HG03103 (cell line): Measurements from ENCODE around the gene KLHL10.
A peak's percentile ranks its signal among the peaks of the same experiment; 100 is the strongest.

Experiments
- ATAC-seq: cut with Tn5 transposase; IDR thresholded peaks from one replicate; pipeline ENCODE4 v1.9.1; 2021; ENCODE audit warnings: low read depth; ENCODE audit not compliant: unreplicated experiment

Gene KLHL10

DNA sequence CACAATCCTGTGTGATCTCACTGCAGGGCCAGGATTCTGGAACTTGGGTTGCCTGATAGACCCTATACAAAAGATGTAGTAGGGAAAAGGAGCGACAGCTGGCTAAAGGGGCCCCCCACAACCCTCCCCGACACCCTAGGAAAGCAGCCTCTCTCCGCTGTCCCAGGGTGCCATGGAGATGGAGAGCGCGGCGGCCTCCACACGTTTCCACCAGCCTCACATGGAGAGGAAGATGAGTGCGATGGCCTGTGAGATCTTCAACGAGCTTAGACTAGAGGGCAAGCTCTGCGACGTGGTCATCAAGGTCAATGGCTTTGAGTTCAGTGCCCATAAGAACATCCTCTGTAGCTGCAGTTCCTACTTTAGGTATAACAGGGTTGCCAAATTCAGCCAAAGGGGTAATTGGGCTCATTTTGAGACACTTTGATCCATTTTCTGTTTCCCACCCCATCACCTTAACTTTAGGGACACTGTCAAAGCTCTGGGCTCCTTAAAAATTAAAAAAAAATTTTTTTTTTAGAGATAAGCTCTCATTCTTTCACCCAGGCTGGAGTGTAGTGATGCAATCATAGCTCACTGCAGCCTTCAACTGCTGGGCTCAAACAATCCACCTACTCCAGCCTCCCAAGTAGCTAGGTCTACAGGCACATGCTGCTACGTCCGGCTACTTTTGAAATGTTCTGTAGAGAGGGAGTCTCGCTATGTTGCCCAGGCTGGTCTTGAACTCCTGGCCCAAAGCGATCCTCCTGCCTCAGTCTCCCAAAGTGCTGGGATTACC lies at the start of gene KLHL10:
Gene KLHL10, plus strand, starts transcription at position 65 of the 778 bp plus-strand sequence. Its CDS starts 108 bp downstream, at position 173.
- ATAC-seq = no peak

DNA sequence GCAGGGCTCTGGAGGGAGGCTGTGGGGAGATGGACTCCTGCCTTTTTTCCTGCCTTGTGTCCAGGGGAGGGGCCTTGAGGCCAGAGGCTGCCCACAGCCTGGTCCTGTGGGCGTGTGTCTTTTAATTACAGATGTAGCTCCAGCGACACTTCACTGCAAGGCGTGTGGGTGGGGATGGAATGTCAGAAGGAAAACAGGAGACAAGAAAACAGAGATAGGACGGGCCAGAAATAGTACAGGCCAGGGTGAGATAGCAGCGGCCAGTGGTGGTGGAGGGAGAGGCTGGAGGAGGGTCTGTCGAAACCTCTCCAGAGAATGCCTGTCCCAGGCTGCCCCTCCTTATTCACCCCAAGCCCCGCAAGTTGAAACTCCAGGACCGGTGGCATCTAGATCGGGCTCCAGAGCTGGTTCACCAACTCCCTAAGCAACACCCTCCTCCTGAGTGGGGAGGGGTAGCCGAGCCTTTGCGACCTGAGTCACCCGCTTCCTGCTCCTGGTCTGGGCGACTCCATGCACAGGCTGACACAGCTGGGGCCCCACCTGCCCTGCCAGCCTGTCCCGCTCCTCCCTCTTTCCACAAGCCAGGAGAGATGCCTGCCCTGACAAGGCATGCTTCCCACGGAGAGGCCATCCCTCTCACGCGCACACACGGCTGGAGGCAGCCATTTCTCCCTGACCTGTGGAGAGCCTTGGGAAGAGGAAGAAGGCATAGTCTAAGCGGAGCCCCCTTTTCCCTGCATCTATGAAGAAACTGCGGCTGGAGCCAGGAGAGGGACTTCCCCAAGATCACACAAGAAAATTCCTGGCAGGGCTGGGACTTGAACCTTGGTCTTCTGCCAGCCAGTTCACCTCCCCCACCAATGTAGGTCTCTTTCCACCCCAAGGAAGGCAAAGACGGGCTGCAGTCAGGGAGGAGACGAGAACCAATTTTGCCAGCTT lies 44.5 kb upstream of the KLHL10 start:
- no peak for ATAC-seq

DNA sequence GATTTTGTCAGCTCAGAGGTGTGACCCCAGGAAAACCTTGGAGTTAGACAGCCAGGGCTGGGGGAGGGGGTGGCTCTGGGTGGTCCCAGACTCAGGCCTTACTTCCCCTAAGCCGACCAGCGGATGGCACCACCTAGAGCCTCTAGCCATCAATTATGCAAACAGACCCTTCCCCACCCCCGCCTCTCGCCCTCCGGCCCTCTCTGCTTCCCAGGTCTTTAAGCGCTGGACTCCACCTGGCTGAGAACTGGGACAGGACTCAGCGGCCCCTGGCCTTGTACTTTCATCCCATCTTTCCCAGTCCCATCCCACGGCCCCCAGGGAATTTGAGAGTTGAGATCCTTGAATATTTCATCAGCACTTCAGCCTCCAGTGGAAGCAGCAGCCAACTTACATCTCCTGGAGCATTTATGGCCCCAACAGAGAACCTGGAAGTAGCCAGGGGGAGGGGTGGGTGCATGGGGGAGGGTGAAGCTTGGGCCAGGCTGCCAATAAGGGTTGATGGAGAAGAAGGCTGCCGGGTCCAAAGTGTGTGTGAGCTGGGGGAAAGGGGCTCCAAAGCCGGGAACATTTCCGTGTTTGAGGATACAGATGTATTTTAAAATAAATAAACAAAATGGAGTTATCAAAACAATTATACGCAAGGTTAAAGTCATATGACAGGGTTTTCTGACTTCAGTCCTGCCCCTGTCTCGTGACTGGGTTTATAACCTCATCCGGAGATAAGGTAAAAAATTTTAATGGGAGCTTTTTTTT lies 43.7 kb upstream of the KLHL10 start:
- no peak for ATAC-seq

DNA sequence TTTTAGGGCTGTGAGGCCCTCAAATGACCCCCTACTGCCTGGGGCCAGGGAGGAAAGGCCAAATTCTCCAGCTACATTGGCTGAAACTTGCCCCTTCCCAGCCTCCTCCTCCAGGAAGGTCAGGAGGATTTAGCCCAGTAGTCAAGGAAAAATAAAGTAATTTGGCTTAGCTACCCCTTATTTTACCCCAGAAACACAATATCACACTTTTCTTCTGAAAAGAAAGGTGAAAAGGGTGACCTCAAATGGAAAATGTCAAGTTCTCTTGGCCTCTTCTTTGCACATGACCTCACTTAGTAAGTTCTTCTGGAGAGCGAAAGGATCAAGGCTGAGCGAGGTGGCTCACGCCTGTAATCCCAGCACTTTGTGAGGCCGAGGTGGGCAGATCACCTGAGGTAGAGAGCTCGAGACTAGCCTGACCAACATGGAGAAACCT lies 43.1 kb upstream of the KLHL10 start:
- ATAC-seq = no peak

DNA sequence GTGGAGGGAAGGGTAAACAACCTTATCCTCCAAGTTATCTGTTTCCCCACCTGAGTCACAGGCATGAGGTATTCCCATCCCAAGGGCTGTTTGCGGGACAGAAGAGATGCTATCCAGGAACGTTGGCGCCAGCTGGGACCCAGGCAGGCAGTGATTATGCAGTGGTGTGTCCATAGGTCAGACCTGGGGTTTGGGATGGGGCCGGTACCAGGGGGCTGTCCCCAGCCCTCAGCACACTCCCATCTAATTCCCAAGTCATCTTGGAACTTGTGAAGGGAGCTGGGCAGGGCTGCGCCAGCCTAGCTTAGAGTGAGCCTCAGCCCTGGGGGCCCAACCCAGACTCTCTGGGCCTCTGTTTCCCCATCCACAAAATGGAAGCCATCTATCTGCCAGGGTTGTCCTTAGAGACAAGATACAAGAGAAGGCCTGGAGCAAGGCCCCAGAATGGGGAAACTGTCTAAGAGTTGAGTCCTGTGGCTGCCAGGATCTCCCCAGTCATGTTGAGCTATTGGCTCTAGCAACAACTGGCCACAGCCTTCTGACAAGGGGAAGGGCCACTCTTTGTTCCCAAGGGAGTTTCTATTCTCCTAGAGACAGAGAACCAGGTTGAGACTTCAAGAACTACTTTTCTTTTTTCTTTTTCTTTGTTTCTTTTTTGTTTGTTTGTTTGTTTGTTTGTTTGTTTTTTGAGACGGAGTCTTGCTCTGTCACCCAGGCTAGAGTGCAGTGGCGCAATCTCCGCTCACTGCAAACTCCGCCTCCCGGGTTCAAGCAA lies 41.3 kb upstream of the KLHL10 start:
- ATAC-seq = no peak

DNA sequence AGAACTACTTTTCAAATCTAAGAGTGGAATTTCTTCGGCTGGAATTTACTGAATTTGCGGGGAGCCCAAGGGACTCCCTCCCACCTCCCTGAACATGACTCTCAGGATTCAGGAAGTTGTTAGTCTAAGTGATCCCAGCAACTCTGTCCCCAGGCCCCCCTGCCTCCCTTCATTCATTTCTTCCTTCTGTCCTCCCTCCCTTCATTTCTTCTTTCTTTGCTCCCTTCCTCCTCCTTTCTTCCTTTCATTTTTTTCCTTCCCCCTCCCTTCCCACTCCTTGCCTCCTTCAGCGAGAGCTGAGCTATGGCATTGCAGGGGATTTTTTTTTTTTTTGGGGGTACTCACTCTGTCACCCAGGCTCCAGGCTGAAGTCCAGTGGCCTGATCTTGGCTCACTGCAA lies 40.2 kb upstream of the KLHL10 start:
- no peak for ATAC-seq

DNA sequence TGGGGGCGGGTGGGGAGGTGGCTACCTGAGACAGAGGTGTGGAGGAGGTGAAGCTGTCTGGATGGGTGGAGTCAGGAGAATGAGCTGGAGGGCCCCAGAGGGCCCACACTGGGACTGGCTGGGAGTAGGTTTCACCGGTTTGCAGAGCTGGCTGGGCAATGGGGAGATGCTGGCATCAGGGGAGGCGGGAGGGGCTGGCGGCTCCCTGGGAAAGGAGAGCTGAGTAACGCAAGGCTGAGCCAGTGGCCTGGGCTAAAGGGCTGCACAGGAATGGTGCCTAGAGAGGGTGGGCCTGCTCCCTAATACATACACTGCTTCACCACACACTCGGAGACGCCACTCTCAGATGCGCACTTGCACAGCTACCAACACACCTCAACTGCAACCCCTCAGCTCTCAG lies 38.3 kb upstream of the KLHL10 start:
- ATAC-seq = no peak

DNA sequence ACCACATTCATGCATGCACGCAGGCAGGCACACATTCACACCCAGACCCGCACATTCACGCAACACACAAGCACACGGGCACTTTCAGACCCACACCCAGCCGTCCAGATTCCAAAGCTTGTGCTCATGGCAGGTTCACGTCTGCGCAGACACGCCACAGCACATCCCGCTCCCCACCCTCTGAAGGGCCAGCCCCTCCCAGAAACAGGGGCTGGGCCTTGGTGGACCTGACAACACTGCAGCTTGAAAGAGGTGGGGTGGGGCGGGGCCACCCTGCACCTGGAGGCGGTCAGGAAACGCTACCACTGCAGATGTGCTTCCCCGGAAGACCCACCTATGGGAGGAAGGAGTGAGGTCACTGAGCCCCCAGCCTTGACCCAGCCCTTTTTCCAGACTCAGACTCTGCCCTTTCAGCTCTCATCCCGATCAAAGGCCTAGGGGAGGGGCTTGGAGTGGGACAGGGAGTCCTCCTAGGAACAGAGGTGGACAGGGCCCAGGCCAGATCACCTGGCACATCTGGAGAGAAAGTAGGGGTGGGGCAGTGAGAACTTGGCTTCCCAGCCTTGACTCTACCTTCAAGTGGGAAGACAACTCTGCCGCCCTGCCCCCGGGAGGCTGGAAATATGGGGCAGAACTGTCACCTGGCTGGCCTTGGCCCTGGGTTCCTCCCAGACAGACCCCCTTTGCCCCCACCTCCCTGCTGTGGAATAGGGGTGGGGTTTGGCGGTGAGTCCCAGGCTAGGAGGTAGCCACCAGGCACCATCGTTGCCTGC lies 36.8 kb upstream of the KLHL10 start:
- ATAC-seq = no peak

DNA sequence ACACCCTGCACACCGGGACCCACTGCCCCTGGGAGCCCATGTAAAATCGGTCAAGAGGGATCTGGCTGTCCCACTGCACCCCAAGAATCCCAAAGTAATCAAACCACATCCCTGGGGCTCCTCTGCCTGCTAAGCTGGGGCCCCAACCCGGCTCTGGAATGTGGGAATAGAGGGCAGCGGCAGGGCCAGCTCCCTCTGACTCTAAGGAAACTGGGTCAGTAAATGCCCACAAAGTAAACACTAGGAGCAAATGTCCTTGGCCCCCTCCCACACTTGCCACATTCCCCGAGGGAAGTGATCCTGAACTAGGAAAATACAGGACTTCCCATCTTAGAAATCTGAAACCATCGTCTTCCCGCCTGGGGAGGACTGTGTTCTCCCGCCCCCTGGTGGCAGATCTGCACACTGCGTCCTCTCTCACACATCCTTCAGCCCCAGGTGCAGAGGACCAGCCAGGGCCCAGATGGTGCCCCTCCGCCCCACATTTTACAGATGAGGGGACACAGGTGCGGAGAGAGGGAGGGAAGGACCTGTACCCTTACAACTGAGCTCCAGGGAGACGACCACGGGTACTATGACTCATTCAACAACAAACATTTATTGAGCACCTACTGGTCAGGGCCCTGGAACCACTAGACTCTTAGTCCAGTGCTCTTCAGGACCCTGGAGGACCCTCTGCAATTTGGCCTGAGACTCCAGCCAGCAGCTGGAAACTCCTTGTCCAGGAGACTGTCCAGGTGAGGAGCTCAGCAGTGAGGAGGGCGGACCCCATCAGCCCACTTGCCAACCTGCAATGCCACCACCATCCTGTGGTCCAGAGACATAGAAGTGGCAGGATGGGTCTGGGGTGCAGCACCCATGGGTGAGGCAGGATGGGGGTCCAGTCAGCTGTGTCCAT lies 36.0 kb upstream of the KLHL10 start:
- no peak for ATAC-seq

DNA sequence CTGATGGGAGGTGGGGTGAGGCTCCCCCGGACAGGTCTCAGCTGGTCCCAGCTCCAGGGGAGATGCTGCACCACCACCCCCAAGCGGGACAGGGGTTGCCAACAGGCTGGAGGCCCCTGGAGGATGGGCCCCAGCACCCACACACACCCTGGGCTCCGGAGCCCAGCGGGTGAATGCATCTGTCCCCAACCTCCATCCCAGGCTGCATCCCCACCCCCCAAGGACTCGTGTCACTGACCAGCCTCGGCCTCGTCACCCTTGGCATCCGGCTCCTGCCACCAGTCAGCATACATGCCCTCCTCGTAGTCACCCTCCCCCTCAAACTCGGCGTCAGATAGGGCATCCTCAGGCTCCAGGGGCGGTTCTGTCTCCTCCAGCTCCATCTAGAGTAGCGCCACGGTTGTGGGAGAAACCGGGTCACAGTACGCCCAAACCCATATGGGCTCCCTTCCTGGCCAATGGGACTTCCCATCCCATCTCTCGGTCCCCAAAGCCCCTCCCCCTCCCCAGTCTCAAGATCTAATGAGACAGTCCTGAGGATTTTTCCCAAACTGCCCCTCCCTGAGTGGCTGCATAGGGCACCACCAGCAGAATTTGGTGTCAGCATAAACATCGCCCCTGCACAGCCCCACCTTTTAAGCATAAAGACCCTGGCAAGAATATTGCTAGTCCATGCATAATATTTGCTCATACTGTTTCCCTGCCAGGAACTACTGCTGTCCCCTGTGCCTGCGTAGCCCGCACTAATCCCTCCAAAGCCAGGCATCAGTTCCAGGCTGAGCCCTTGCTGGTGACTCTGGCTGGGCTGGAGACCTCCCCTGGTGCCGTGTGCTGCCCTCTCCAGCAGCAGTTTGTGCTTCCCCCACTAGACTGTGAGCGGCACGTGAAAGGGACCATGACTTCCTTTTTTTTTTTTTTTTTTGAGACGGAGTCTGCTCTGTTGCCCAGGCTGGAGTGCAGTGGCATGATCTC lies 34.3 kb upstream of the KLHL10 start:
- ATAC-seq = no peak

DNA sequence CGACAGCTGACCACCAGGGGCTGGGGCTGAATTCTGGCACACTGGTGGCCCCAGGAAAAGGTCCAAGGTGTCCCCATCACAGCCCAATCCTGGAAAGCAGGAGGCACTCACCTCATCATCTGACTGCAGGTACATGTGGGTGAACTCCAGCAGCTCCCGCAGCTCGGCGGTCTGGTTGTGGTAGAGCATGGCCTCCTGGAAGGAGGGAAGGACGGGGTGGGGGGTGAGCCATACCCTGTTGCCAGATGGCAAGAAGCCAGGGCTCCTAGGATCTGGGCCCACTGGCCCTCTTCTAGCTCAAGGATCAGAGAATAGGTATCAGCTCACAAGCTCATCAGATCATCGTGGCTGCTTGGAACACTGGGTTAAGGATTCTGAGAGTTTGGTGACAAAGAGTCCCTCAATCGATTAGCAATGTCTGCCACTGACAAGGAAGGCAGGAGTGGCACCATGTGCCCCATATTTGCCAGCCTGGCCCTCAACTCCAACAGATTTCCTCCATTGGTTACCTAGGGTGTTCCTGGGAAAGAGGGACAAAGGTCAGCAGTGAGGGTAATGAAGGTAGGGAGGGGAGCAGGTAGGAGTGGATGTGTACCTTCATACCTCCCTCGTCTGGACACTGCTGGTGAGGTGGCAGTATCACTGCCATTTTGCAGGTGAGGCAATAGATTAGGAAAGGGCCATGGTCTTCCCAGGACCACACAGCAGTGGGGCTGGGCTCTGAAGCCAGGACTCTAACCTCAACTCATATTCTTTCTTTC lies 30.8 kb upstream of the KLHL10 start:
- ATAC-seq = no peak

DNA sequence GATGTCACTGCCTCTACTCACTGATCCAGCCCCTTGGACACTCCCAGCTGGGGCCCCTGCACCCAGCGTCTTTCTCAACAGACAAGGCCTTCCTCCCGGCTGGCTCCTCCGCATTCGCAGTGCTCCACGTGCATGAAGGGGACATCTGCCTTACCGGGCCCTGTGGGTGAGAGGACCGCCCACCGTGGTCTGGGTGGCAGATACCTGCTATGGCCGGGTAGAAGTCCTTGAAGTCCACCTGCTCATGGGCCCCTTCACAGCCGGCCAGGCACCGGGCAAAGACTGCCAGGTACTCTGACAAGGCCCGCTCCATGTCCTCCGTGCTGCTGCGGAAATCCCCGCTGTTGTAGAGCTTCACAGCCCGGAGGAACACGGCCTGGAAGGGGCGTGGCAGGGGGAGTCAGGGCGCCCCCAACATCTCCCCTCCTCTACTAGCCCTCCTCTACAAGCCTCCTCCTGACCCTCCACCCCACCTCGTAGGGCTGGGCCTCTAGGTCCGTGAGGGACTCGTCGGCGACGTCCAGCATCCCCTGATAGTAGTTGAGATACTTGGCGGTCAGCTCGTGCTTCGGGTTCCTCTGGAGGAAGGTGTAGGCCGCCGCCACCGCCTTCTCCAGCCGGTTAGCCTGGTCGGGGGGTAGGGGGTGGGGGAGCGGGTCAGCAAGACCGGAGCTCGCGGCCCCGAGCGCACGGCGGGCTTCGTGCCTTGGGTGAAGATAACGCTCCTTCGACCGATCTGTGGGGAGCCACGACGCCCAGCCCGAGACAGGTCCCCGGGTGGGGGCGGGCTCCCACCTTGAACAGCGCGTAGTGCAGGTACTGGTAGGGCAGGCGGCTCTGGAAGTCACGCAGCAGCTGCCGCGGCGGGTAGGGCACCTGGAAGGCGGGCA lies 26.7 kb upstream of the KLHL10 start:
- no peak for ATAC-seq

DNA sequence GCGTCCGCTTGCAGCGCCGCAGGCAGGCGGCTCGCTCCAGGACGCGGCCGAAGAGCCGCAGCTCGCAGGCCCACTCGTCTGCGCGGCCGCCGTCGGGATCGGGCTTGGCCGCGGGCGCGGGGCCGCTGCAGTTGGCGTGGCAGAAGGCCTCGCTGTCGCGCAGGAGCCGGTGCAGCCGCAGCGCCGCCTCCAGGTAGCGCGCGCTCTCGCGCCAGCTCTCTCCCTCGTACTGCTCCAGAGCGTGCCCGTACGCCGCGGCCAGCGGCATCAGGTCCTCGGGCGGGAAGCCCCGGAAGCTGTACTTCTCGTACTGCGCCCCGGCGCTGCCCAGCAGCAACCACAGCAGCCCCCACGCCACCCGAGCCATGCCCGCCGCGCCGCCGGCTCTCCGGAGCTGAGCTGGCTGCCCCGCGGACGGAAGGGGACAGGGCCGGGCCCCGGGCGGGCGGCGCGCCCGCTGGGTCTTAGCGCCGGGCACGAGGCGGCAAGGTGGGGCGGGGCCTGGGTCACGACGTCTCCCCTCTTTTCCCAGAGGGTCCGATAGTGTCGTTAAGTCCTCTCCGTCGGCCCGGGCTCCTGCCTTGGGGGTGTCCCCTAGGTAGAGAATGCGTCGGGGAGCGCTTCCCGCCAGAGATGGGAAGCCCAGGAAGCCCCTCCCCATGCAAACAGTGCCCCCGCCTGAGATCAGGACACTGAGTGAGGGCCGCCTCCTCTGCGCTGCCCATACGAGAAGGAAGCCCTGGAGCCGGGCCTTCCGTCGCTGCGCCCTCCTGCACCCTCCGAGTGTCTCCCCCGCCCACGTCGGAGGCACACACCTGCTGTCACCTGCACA lies 25.9 kb upstream of the KLHL10 start, which contains the start of gene P3H4:
Gene P3H4, minus strand, starts transcription at position 401 of the 832 bp plus-strand sequence. Its CDS starts 34 bp downstream, at position 367.
- peak; percentile 52 for ATAC-seq

DNA sequence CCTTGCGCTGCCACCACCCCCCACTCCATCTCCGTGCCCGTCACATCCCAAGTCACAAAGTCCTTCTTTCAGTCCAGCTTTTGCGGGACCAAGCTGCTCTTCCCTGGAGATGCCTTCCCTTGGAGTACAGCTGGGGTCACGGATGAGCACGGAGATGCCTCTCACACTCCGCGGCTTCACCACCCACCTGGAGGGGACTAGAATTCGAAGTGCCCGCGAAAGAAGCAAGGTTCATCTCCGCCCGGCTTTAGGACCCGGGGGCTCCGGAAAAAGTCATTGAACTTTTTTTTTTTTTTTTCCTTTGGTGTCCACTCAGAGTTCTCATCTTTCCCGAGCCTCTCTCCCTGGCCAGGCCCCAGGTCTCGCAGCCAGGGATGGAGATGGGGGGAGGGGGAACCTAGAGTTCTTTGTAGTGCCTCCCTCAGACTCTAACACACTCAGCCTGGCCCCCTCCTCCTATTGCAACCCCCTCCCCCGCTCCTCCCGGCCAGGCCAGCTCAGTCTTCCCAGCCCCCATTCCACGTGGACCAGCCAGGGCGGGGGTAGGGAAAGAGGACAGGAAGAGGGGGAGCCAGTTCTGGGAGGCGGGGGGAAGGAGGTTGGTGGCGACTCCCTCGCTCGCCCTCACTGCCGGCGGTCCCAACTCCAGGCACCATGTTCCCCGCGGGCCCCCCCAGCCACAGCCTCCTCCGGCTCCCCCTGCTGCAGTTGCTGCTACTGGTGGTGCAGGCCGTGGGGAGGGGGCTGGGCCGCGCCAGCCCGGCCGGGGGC lies 25.1 kb upstream of the KLHL10 start, which contains the start of gene FKBP10:
Gene FKBP10, plus strand, starts transcription at position 624 of the 771 bp plus-strand sequence. Its CDS starts 31 bp downstream, at position 655.
- ATAC-seq = no peak
